Mucosa of gallbladder (tissue), 1 donor: ENCODE measurements around the gene DOCK4. TPM values are rescaled to one million over a fixed set of nuclear protein-coding genes. Genes with fewer than 3 reads are reported as not detected.

Experiments
- DNase-seq: peaks from one replicate; pipeline ENCODE4 v3.0.0-alpha.2; 2020; ENCODE audit warnings: low spot score
- total RNA-seq: library from RNA; stranded (reverse); gene quantifications from one replicate; pipeline ENCODE4 v1.2.1, GENCODE V29; 2021
- donor health status: DM: no; HTN: no; CAD: no.

Gene DOCK4
- total RNA-seq, 1 donor from 2014 or later = 26.1 TPM

DNA sequence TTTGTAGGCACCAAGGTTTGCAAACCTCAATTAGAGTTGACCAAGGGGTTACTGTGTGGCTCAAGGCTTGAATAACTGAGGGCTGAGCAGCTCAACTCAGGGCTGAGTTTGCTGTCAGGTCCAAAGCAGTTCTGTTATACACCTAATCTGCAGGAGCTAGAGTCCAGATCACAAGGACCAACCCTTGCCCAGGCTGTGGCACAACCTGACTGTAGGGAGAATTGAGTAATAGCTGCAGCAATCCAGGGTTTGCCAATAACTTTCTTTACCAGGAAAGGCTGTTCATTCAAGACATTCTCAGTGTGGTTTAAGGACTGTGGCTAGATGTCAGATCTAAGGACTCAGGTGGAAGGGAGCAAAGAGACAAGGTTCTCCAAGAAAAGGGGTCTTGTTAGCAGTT lies 528.4 kb downstream of the DOCK4 start:
- no peak for DNase-seq

DNA sequence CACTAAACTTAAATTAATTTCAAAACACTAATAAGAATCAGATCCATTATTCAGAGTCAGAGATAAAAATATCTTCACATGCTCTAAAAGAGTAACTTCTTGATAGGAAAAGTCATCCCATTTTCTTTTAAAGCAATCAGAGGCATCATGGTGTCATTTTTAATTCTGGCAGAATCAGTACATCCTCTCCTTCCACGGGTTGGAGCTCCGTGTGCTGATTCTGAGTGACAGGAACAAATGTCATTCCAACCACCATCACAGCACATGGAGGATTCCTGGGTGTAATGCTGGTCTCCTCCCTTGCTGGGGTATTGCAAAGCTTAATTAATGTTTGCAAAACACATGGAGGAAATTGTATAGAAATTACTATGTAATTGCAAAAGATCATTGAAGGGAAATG lies 529.4 kb downstream of the DOCK4 start:
- no peak for DNase-seq

Other genes with a start within 250 kb of the DOCK4 start
- 29.4 TPM for gene ZNF277, start 296 bp upstream of the DOCK4 start, total RNA-seq
- 45.8 TPM for gene IFRD1, start 244.1 kb upstream of the DOCK4 start, total RNA-seq